GM18507 (cell line): Measurements from ENCODE around the gene TMEM140.

Source experiments
- DNase-seq: peaks from one replicate; pipeline ENCODE4 v3.0.0; 2011; ENCODE audit warnings: low read depth; ENCODE audit not compliant: insufficient read length; ENCODE audit errors: extremely low spot score
- FAIRE-seq: peaks from 2 replicates; lab custom pipeline; 2011; peaks lifted over from hg19 to GRCh38; lab: Jason Lieb, UNC

Gene TMEM140

GRCh38 chr7:135188298-135188984 is 40.6 kb downstream of the TMEM140 start:
- DNase-seq (no peak), FAIRE-seq (peak; percentile 84)

GRCh38 chr7:135189221-135189662 is 41.4 kb downstream of the TMEM140 start:
- FAIRE-seq: no peak

GRCh38 chr7:135189961-135190360 is 42.1 kb downstream of the TMEM140 start:
- no peak for FAIRE-seq
- no peak for DNase-seq

More at GRCh38 chr7:135189221-135189662, 41.4 kb downstream of the TMEM140 start:
- no peak for DNase-seq

GRCh38 chr7:135190703-135191102 is 42.8 kb downstream of the TMEM140 start:
- FAIRE-seq (peak; percentile 47), DNase-seq (no peak)

- no peak for DNase-seq
- no peak for FAIRE-seq
Observed at GRCh38 chr7:135192914-135193536, 45.2 kb downstream of the TMEM140 start.

DNA sequence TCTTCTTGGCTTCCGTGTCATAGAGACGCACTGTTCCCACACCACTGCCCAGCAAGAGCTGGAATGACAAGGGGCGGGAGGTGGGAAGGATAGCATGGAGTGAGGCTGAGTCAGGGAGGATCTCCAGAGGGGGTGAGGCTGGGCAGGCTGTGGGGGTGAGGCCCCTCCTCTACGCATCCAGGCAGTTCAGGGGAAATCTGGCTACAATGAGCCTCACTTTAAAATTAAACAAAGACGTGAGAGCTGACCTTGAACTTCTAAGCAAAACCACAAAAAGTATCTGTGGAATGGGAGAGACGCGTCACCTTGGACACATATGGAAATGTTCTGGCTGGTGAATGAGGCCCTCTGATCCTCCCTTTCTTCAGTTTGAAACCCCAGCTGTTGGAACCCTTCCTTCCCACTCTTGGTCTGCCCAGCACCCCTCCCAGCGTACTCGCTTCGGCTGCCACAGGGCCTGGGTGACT is 45.8 kb downstream of the TMEM140 start:
- no peak for DNase-seq
- no peak for FAIRE-seq

DNA sequence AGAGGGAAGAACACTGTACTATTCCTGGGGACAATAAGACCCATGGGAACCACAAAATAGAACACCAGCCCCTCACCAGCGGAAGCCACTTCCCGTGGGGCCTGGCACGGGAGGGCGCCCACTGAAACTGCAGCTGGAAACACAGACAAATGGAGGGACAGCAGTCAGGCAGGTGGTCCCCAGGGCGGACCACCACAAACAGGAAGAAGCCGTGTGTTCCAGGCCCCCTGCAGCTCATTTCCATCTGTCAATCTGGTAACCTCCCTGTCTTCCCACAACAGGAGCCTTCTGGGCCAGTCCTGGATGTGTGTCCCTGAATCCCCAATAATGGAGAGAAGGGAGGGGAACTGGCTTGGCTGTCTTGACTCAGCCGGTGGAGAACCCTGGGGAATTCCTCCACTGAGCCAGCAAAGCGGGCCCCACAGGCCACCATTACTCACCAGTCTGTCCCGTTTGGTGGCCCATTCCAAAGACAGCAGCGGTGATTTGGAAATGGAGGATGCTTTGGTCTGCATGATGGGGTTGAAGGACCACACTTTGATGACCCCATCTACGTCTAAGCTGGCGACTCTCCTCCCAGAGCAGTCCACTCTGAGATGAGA is 46.7 kb downstream of the TMEM140 start:
- FAIRE-seq (no peak), DNase-seq (no peak)

- DNase-seq (no peak), FAIRE-seq (no peak)
Observed at GRCh38 chr7:135195156-135195555, 47.3 kb downstream of the TMEM140 start.

GRCh38 chr7:135195968-135196629 is 48.2 kb downstream of the TMEM140 start:
- DNase-seq (no peak), FAIRE-seq (no peak)

- FAIRE-seq: no peak
Observed at GRCh38 chr7:135197343-135197742, 49.5 kb downstream of the TMEM140 start.

GRCh38 chr7:135197906-135198655 is 50.2 kb downstream of the TMEM140 start:
- FAIRE-seq: no peak
- DNase-seq: no peak

More at GRCh38 chr7:135197343-135197742, 49.5 kb downstream of the TMEM140 start:
- no peak for DNase-seq

- FAIRE-seq: no peak
Observed at GRCh38 chr7:135199439-135199838, 51.6 kb downstream of the TMEM140 start.

DNA sequence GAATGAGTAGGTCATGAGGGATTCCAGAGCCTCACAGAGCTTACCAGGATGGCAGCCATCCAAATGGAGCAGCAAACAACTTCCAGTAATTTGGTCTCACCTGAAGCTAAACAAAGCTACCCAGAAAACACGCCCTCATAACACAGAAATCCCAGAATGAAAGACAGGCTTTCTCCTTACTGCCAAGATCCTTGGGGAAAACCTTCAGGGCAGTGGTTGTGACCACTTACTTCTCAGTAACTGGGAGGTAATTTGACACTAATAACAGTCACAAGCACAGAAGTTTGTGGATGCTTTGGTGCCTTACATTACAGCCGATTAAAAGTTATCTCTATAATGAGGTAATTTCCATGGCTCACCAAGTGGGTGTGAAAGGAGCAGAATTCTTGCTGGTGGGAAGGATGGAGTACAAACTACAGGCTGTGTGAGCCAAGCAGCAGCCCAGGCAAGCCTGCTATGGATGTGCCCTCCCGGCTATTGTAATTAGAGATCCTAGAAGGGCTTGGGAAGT is 53.0 kb downstream of the TMEM140 start:
- no peak for FAIRE-seq

More at GRCh38 chr7:135199439-135199838, 51.6 kb downstream of the TMEM140 start:
- no peak for DNase-seq

GRCh38 chr7:135201350-135201749 is 53.5 kb downstream of the TMEM140 start:
- FAIRE-seq (no peak), DNase-seq (no peak)

More for the DNA sequence above, 53.0 kb downstream of the TMEM140 start:
- no peak for DNase-seq

- no peak for FAIRE-seq
Observed at GRCh38 chr7:135204341-135204749, 56.5 kb downstream of the TMEM140 start.

GRCh38 chr7:135204876-135205275 is 57.0 kb downstream of the TMEM140 start:
- no peak for FAIRE-seq

More at GRCh38 chr7:135204341-135204749, 56.5 kb downstream of the TMEM140 start:
- no peak for DNase-seq

GRCh38 chr7:135205850-135206249 is 58.0 kb downstream of the TMEM140 start:
- DNase-seq (no peak), FAIRE-seq (no peak)

More at GRCh38 chr7:135204876-135205275, 57.0 kb downstream of the TMEM140 start:
- no peak for DNase-seq

- FAIRE-seq (peak; percentile 87), DNase-seq (peak; percentile 33)
Observed at GRCh38 chr7:135206941-135207391, 59.1 kb downstream of the TMEM140 start.
